HG02870 (cell line): ENCODE measurements around the gene CFAP206.
"Not testable (repeated sequence)": the region's sequence is repeated elsewhere in the genome, so short reads cannot be mapped to it uniquely, and the experiment has no call there.

Experiments used
- ATAC-seq: cut with Tn5 transposase; IDR thresholded peaks from one replicate; pipeline ENCODE4 v1.9.1; 2021; ENCODE audit warnings: mild to moderate bottlenecking, moderate library complexity; ENCODE audit not compliant: unreplicated experiment

The CFAP206 gene

GRCh38 chr6:87420360-87420759 is 12.6 kb downstream of the CFAP206 start:
- ATAC-seq, result no peak

- ATAC-seq, result no peak
Observed at GRCh38 chr6:87421576-87421975, 13.8 kb downstream of the CFAP206 start.

GRCh38 chr6:87426789-87427188 is 19.0 kb downstream of the CFAP206 start:
- ATAC-seq, result no peak

- ATAC-seq, result no peak
Observed at GRCh38 chr6:87430499-87430898, 22.7 kb downstream of the CFAP206 start.

- ATAC-seq, result no peak
Observed at GRCh38 chr6:87431263-87431662, 23.5 kb downstream of the CFAP206 start.

- ATAC-seq, result no peak
Observed at GRCh38 chr6:87436435-87436834, 28.7 kb downstream of the CFAP206 start.

- no peak for ATAC-seq
Observed at GRCh38 chr6:87441711-87442110, 33.9 kb downstream of the CFAP206 start.

- no peak for ATAC-seq
Observed at GRCh38 chr6:87444362-87444761, 36.6 kb downstream of the CFAP206 start.

- ATAC-seq, result no peak
Observed at GRCh38 chr6:87465051-87465450, 57.3 kb downstream of the CFAP206 start.

- peak; percentile 90 for ATAC-seq
Observed at GRCh38 chr6:87472525-87473418, 65.0 kb downstream of the CFAP206 start, which contains the start of gene SLC35A1. SLC35A1 (plus strand) TSS chr6:87472974; CDS start chr6:87473004, 30 bp downstream.

- ATAC-seq, result peak; percentile 69
Observed at GRCh38 chr6:87473419-87473903, 65.7 kb downstream of the CFAP206 start.

- ATAC-seq, result no peak
Observed at GRCh38 chr6:87481931-87482330, 74.2 kb downstream of the CFAP206 start.

- ATAC-seq, result no peak
Observed at GRCh38 chr6:87482366-87482765, 74.6 kb downstream of the CFAP206 start.

GRCh38 chr6:87483929-87484328 is 76.2 kb downstream of the CFAP206 start:
- no peak for ATAC-seq

- no peak for ATAC-seq
Observed at GRCh38 chr6:87484491-87484890, 76.7 kb downstream of the CFAP206 start.

GRCh38 chr6:87487555-87487954 is 79.8 kb downstream of the CFAP206 start:
- ATAC-seq, result no peak

- not testable (repeated sequence) for ATAC-seq
Observed at GRCh38 chr6:87489326-87489725, 81.6 kb downstream of the CFAP206 start.

- ATAC-seq, result peak; percentile 82
Observed at GRCh38 chr6:87494761-87495422, 87.1 kb downstream of the CFAP206 start.

GRCh38 chr6:87498048-87498447 is 90.3 kb downstream of the CFAP206 start:
- no peak for ATAC-seq

GRCh38 chr6:87501809-87502572 is 94.2 kb downstream of the CFAP206 start:
- no peak for ATAC-seq

- ATAC-seq, result no peak
Observed at GRCh38 chr6:87504441-87504840, 96.7 kb downstream of the CFAP206 start.
